Activated CD4-positive, alpha-beta T cell treated with anti-CD3 and anti-CD28 coated beads for 24 hours (primary cell): ENCODE measurements around the gene KCTD8.

Experiments used
- DNase-seq, 2 donors: peaks; one replicate each; pipeline ENCODE4 v3.0.0-alpha.2; 2020; ENCODE audit warnings: low read depth in 2 of 2

Gene KCTD8

GRCh38 chr4:44448521-44449461 is at the start of gene KCTD8:
Gene KCTD8, minus strand, starts transcription at chr4:44448809.
- DNase-seq: peak; percentile 27 to 58

DNA sequence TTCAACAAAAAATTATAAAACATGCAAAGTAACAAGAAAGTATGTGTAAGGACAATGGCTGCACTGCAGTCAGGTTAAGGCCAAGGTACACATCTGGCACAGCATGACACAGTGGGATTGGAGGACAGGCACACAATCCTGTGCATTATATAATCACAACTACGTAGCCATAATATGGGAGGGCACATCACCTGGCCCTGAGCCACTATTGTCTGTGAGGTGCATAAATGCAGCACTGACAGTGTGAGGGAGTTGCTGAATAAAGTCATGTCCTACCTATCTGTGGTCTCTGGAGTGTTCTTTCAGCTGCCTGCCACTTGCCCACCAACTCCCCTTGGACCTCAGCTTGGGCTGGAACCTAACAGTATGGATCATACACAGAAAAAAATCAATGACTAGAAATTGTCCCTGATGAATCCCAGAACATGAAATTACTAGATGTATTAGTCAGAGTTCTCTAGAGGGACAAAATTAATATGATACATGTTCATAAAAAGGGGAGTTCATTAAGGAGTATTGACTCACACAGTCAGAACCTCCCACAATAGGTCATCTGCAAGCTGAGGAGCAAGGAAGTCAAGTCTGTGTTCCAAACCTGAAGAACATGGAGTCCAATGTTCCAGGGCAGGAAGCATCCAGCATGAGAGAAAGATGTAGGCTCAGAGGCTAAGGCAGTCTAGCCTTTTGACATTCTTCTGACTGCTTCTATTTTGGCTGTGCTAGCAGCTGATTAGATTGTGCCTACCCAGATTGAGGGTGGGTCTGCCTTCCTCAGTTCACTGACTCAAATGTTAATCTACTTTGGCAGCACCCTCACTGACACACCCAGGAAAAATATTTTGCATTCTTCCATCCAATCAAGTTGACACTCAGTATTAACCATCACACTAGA is 46.4 kb upstream of the KCTD8 start:
- no peak for DNase-seq

GRCh38 chr4:44493924-44494323 is 45.3 kb upstream of the KCTD8 start:
- no peak for DNase-seq

GRCh38 chr4:44487341-44487740 is 38.7 kb upstream of the KCTD8 start:
- DNase-seq: no peak

GRCh38 chr4:44479731-44480130 is 31.1 kb upstream of the KCTD8 start:
- no peak for DNase-seq

DNA sequence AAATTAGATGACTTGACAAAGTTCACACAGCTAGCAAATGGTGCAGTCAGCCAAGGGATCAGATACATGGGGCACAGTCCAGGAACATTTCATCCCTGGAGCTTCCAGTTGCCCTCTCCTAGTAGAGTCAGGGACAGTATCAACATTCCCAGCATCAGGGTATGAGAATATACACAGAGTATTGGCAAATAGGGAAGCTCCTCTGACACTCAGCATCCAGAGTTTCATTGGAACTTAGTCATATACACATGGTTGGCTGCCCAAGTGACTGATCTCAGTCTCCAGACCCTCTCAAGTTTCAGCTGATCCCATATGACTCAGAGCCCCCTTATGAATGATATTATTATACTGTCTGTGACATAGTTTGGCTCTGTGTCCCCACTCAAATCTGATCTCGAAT is 13.7 kb upstream of the KCTD8 start:
- DNase-seq: no peak

DNA sequence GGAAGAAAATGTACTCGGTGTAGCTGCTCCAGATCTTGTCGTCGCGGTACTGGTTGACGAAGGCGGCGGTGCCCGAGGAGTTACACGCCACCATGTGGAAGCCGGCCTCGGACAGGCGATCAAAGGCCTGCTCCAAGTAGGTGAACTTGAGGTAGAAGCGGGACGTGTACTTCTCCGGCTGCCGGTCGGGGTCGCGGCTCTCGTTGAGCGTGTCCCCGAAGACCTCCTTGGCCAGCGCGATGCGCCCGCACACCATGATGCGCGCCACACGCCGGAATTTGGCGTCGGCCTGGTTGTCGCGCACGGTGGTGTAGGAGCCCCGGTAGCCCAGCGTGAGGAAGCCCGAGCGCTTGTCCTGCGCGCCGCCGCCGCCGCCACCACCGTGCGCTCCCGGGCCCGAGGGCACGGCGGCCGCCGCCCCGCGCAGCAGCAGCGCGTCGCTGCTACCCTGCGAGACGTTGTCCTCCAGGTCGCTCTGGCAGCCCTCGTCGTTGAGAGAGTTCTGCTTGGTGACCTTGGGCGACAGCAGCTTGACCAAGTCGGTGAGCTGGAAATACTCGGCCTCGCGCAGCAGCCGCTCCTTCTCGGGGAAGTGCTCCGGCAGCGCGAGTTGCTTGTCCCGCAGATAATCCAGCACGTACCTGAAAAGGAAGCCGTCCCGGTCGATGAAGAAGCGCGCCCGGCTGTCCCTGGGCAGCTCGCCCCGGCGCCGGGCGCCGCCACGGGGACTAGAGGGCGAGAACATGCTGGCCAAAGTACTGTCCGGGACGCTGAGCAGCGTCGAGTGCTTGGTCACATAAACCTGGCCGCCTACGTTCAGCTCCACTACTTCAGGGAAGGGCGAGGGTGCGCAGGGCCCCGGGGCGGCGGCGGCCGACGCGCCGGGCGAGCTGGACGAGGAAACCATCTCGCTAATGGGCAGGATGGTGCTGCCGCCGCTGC is 775 bp downstream of the KCTD8 start:
- no peak for DNase-seq

GRCh38 chr4:44446801-44447562 is 1.6 kb downstream of the KCTD8 start:
- no peak for DNase-seq

DNA sequence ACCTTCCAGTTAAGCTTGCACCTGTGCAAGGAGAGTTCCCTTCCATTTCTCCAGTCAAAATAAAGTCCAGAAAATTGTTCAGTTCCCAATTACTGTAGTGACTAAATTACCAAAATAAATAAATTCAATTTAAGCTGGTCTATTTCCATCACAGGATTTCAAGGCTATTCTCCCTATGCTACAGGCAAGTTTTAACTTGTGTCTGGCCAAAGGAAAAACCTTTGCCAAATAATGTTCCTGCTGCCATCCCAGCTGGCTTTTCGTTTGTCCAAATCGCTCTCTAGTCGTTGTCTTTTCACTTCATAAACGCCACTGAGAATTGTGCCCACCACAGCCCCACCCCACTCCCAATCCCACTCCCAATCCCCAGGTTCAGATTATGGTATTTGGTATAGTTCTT is 2.4 kb downstream of the KCTD8 start:
- DNase-seq: no peak

DNA sequence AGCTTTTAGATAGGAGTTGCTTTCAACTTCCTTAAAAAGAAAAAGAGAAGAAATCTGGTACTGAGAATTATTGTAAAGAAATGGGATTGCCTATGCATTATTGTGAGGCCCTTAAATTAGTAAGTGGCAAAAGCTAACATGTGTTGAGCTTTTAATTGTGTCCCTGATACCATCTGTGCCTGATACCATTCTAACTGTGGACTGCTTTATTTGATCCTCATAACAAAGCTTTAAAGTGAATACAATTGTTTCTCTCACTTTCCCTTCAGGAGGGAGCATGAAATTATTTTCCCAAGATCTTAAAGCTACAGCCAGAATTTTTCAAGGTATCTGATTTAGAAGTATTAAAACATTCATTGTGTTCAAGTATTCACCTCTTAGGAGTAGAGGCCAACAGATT is 9.9 kb downstream of the KCTD8 start:
- no peak for DNase-seq

GRCh38 chr4:44434247-44434646 is 14.4 kb downstream of the KCTD8 start:
- no peak for DNase-seq

DNA sequence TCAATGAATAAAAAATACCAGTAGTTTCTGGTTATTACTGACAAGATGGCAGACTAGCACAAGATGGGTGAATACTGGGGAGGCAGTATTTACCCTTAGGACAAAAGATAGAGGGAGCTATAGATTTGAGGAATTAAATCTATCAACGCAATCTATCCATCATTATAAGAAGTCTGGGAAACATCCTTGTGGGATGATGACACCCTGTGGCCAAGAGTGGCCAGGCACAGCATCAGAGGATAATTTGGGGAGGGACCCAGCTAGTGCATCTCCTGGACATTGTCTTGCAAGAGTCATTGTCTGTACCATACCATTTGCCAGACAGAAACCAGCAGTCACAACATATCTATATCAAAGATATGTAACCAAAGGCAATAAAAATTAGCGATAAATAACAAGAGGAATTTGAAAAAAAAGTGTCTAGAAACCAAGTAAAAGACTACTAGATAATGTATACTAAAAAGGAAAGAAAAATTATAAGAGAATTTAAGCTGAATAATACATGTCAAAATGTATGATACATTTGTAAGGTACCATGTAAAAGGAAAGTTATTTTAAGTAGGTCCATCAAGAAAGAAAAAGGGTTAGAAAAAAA is 22.9 kb downstream of the KCTD8 start:
- DNase-seq: no peak

DNA sequence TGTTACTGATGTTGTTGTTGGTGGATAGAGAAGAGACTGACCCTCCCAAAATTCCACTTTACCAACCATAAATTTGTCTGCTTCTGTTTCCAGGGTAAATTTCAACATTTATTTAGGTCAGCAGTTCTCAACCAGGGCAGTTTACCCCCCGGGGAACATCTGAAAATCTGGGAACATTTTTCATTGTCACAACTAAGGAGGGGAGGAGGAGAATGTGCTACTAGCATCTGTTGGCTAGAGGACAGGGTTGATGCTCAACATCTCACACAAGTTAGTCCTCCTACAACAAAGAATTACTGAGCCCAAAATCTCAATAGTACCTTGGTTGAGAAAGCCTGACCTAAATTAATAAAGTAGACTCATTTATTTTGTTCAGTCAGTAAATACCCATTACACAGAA is 25.7 kb downstream of the KCTD8 start:
- no peak for DNase-seq

DNA sequence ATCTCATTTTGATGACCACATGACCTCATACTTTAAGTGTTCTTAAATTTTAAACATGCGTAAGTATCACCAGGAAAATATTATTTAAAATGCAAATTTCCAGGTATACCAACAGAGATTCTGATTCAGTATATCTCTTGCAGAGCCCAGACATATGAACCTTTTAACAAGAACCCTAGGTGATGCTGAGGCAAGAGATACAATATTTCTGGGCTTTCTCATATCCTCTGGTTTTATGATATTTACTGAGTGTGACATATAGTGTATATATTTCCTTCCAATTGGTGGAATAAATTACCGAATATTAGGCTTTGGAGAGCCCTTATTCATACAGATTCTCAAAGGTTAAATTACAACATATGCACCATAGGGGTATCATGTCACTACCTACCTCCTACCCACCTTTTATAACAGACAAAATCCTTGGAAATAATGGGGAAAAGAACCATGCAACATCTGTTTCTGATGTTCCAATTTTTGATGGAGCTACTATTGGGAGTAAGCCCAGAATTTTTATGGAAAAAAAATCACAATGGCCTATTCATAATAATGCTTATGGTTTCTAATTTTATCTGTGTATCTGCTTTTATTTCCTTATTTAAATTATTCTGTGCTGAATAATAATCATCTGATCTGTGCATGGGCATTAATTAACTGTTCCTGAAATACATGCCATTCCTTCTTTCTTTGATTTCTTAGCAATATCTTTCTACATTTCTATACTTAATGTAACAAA is 27.1 kb downstream of the KCTD8 start:
- no peak for DNase-seq

GRCh38 chr4:44415251-44415650 is 33.4 kb downstream of the KCTD8 start:
- no peak for DNase-seq

DNA sequence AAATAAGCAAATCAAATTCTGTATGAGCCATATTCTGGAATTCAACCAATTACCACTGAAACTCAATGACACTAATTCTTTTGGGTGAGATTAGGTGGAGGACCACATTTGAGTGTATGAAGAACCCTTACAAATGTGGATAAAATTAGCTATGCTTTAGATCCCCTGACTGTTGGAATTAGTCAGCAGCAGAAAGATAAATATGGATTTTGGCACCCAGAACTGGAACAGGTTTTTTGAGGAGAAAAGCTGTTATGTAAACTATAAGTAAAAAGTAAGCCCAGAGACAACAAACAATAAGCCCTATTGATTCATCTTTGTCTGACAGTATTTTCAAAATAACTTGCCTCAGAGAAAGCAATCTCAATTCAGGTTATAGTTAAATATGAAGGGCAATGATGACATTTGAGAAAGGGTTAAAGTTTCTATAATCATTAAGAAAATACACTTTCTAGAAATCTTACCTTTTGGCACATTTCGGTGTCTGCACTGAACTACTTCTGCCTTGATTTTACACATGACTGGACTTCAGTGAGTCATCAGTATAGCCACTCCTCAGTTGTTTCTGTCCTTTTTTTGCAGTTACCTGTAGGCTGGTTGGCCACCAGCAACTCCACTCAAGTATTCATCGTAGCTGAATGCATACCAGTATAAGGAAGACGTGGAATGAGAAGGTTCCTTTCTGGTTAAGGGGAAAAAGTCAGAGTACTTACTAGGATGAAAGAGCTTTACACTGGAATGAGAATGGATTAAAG is 80.0 kb downstream of the KCTD8 start:
- no peak for DNase-seq

DNA sequence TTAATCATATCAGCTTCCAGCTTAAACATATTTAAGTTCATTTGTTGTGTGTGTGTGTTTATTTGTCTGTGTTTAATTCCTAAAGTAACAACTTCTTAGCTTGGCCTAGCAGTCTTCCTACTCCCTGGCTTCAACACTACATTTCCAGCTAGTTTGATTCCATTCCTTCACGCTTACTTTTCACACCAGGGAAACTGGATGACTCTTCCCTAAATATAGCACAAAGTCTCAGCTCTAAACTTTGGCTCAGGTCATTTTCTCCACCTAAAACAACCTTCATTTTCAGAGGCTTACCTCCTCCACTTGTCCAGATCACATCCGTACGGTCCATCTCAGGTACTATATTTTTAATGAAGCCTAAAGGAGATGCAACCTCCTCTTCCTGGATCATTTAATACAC is 94.4 kb downstream of the KCTD8 start:
- no peak for DNase-seq

DNA sequence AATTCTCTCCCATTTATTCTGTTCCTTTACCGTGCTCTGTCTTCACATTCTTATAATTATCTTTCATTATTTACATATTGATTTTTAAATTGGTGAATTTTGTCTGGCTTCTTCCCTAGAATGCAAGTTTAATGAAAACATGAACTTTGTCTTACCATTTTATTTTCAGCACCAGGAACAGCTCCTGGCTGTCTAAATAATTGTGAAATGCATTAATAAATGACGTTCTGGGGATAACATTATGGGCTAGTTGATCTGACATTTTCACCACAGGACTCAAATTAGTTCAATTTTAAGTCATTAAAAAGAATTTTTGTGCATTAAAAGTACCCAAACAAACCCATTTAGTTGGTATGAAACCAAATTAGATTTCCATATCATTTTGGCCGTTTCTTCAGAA is 97.5 kb downstream of the KCTD8 start:
- no peak for DNase-seq

GRCh38 chr4:44342800-44343199 is 105.8 kb downstream of the KCTD8 start:
- DNase-seq: no peak
